ENCODE data around the gene FAM114A2.

FAM114A2 gene

GRCh38 chr5:153981905-153982605 is 56.7 kb downstream of the FAM114A2 start:
- no peak for DNase-seq

DNA sequence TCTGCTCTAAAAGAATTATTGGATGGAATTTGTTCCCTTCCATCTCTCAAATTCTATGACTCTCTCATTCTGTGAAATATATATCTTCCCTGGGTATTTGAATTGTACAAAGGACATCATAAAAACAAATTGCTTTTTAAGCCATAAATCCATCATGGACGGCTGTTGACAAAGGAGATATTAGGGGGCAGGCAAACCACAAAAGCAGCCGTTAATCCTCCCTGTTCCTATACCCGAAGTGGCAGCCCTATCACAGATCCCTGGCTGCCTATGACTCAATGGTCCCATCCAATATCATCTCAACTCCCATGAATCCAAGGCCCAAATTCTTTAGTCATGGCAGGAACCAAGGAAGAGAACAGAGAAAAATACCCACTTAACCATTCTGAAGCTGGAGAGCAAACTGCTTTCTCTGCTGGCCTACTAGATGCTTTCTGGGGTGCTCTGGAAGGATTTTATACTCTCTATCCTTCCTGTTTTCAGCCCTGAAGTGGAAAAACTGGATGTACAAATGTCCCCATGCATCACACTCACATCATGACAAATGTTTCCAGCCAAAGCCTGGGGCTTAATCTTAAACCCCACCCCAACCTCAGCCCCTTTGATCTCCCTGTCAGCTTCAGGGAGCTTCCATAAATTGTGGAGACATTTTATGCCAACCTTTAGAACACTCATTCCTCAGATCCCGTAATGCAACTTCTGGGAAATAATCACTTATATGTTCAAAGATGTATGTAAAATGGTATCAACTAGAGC is 59.5 kb downstream of the FAM114A2 start:
- no peak for DNase-seq

- no peak for DNase-seq
Measured at GRCh38 chr5:153974813-153975163, 63.9 kb downstream of the FAM114A2 start.

GRCh38 chr5:153974131-153974812 is 64.4 kb downstream of the FAM114A2 start:
- DNase-seq: no peak

GRCh38 chr5:153972240-153972639 is 66.5 kb downstream of the FAM114A2 start:
- DNase-seq: no peak

DNA sequence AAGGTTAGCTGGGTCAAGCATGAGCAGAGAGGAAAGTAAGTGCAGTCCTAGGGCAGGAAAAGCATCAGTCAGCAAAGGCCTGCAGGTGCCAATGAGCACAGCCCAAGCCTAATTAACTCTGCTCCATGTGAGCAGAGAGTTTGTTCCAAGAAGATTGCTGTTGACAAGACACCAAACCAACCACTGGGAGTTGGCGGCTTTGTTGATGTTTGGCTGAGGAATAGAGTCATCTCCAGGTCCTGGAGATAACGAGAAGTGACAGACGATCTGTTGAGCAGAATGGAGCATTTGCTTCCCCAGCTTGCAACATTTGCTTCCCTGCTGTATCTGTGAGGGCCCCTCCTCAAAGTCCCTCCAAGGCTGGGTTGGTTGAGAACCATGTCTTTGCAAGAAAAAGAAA is 68.2 kb downstream of the FAM114A2 start:
- DNase-seq: no peak

- no peak for DNase-seq
Measured at GRCh38 chr5:153969563-153969895, 69.2 kb downstream of the FAM114A2 start.

DNA sequence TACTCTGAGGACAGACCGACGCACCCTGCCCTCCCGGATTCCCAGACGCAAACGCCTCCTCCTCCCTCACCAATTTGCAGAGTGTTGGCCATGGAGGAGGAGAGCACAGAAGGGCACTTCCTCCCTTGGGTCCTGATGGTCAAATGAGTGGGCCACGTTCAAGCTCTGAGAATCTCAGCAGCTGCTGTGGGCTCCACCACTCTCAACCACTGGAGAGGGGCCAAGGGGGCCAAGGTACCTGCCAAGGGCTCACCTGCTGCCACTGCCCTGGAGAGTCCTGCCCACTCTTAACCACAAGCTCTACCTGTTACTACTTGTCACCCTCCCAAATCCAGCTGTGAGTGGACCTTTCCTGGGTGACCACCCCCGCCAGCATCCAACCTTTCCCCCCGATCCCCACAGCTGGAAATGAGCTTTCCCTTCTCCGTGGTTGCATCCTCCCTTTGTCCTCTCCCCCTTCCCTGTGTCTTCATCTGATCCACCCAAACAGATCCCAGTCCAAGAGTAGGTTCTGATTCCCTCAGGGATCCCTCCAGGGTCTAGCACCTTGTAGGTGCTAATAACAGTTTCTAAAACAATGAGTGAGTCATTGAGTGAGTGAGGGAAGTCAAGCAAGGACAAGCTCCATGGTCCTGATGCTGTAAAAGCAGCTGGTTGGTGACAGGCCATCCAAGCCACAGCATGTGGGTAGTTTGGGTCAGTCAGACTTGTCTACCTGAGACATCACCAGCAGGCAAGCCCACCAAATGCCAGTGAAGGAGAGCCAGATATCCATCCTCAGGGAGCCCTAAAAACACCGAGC is 69.7 kb downstream of the FAM114A2 start:
- no peak for DNase-seq

GRCh38 chr5:153964880-153965645 is 73.6 kb downstream of the FAM114A2 start:
- DNase-seq: no peak

GRCh38 chr5:153964191-153964879 is 74.4 kb downstream of the FAM114A2 start:
- DNase-seq: no peak

GRCh38 chr5:153960269-153961215 is 78.2 kb downstream of the FAM114A2 start:
- DNase-seq: no peak

DNA sequence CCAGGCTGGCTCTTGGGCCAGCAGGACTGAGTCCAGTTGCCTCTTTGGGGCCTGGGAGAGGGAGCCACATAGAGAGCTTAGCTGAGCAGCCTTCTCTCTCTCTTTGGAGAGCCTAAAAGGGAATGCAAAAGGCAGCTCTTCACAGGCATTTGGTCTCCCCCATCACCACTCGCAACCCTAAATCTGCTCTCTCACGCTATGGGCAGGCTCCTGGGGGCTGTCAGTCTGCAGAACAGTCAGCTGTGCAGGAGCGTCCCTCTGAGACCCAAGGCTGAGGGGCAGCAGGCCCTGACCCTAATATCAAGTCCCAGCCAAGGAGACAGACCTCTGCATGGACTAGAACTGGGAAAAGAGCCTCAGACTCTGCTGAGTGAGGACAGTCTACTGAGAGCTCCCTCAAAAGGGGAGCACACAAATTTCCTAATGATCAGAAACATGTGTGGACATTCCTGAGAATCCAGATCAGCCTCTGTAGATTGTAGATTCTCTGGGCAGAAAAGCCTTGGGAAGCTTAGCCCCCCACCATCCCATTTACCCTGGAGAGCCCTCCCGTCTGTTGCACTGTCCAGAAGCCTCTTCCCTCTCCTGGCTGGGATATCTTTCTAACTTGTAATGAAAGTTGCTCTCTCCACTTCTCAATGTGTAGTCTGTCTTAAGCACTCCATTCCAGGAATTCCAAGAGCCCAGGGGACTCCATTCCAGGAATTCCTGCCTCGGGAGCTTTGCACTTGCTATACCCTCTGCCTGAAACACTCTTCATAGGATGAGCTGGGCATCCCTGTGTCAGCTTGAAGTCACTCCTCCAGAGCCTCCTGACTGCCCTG is 79.4 kb downstream of the FAM114A2 start:
- no peak for DNase-seq

- no peak for DNase-seq
Measured at GRCh38 chr5:153957205-153957604, 81.5 kb downstream of the FAM114A2 start.

GRCh38 chr5:153953411-153953810 is 85.3 kb downstream of the FAM114A2 start:
- DNase-seq: no peak

DNA sequence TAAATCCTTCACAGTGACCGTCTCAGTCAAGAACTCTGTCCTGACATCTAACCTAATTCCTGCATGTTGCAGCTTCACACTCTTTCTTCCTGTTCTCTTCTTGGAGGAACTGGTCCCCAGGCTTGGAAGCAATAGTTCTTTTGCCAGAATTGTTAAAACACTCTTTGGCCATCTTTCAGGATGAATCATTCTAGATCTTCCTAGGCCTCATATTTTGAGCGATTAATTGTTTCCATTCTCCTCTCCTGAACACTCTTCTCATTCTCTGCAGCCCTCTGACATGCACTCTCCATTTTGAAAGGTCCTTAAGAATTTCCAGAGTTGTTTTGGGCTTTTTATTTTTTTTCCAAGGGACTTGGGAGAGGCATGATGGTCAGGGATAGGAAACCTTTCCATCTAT is 85.8 kb downstream of the FAM114A2 start:
- DNase-seq: no peak

DNA sequence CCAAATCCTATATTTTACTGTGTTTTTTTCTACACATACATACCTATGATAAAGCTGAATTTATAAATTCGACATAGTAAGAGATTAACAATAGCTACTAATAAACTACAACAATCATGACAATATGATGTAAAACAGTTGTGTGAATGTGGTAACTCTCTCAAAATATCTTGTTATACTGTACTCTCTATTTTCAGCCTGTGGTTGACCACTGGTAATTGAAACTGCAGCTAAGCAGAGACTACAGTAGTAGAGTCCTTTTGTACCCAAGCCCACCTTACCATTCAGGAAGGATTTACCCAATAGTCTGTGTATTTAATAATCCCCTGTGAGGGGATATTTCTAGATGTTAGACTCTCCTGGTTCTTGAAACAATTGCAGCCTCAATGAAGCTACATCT is 86.7 kb downstream of the FAM114A2 start:
- no peak for DNase-seq

DNA sequence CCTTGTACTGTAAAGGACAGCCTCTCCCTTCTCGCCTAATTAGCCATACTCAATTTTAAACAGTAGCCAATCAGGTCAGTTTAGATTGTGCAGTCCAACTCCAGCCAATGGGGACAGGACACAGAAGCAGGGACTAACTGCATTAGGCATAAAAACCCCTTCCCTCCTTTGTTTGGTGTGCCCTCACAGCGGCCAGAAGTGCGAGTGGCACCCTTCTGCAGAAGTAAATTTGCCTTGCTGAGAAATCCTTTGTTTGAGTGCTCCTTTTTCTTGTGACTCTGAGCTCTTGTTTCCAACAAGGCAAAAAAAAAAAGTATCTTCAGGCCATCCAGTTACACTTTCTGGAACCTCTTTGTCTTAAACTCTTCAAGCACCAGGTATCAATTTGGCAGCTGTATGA is 97.4 kb downstream of the FAM114A2 start:
- DNase-seq: no peak
